Thyroid gland (tissue), 4 donors: ENCODE data around the gene MPIG6B.

Source experiments
- CTCF ChIP-seq, 6 experiments: fragments of 200-600 bp in 3 of 6; fragments of 450-650 bp in 3 of 6; sonication (generic) in 3 of 6; IDR thresholded peaks; one replicate each; pipeline ENCODE4 v1.5.1; 2016 to 2019; ENCODE audit warnings: antibody characterized with exemption in 6 of 6, mild to moderate bottlenecking in 2 of 6, inconsistent platforms in 1 of 6, moderate library complexity in 1 of 6
- POLR2A ChIP-seq, 2 donors: fragments of 450-650 bp; IDR thresholded peaks; one replicate each; pipeline ENCODE4 v1.6.1; 2017; ENCODE audit warnings: antibody characterized with exemption in 2 of 2, mild to moderate bottlenecking in 2 of 2, moderate library complexity in 1 of 2

- TF ChIP-seq CTCF (IDR thresholded peaks at IDR 0.05) = no peak
- no peak for TF ChIP-seq POLR2A (IDR thresholded peaks at IDR 0.05)
Measured at GRCh38 chr6:31775184-31775583, 52.0 kb downstream of the MPIG6B start.
